NOMO-1 treated with dmso at 0.1 percent for 144 hours (cell line): ENCODE data around the gene COL4A4.
"Not testable (repeated sequence)": the region's sequence is repeated elsewhere in the genome, so short reads cannot be mapped to it uniquely, and the experiment has no call there.

Experiments
- DNase-seq: peaks from one replicate; lab custom pipeline; 2025; ENCODE audit not compliant: unreplicated experiment; lab: John Stamatoyannopoulos, UW

Gene COL4A4

DNA sequence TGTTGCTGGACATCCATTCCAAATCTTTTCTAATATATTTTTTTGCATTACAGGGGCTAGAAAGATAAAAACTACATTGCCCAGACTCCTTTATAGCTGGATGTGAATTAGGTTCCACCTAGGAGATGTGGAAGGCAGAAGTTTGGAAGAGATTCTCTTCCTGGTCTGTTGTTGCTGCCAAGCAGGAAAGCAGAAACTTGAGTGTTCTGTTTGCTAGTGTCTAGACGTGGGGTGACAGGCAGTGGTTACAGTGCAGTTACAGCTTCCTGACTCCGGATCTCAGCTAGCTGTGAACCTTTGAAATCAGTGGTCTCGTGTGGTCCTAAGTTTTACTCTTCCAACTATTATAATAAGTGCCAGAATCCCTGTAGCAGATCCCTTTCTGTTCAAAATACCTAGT is 46.2 kb downstream of the COL4A4 start:
- no peak for DNase-seq

DNA sequence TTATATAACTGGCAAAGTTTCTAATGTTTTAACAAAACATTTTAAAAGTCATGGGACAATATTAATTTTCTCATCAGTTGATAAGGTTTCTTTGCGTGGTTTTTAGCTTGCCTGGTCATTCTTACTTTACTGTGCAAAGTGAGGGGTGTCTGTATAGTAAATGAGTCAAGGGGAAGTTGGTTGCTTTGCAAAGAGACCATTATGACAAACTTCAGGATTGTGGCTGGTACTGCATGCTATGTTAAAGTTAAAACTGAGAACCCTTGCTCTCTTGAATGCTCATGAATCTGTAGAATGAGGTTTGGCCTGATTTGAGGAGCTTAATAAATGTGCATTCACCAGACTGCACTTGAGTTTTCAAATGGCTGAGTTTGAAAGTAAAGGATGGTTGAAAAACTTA is 47.0 kb downstream of the COL4A4 start:
- no peak for DNase-seq

DNA sequence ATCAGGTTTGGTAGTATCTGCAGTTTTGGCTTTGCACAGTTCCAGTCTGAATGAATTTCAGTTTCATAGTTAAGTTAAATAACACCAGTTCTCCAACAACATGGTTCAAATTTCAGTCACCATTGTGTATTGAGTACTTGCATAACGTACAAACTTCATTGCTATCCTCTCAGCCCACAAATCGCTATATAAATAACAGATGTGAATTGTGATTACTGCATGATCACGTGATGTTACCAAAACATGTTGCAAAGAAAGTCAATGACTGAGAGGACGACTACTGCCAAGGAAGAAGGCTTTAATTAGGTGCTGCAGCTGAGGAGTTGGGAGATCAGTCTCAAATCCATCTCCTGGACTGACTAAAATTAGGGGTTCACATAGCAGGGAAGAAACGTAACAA is 48.2 kb downstream of the COL4A4 start:
- no peak for DNase-seq

DNA sequence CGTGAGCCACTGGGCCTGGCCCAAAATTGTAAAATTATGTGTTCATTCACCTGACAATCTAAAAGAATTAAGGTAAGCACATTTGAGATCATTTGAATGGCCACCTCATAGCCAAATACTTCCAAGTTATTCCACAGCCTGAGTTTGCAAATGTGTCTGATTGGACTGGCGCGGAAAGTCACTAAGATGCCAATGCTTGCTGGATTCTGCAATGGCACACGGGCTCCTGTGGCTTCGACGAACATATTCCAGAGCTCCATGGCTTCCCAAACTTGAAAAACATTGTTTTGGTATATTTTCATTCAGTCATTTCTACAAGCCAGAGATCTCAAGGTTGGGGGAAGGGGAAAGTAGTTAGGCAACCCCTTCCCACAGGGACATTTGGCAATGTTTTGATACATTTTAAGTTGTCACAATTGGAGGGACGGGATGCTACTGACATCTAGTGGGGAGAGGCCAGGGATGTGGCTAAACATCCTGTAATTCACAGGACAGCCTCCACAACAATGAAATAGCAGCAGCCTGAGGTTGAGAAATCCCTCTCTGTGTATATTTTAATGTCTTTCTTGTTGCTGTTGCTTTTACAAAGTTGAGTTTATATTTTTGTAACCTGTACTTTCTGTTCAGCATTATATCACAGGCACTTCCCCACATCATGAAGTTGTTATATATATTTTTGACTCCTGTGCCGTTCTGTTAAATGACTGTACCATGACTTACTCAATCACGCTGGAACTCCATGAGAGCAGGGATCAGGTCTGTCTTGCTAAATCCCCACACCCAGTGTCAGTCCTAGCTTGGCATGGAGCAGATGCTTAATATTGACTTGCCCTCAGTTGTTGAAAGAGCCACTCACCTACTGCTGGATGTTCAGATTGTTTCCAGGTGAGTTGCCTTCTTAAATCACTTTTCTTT is 56.9 kb downstream of the COL4A4 start:
- peak; percentile 36 for DNase-seq

DNA sequence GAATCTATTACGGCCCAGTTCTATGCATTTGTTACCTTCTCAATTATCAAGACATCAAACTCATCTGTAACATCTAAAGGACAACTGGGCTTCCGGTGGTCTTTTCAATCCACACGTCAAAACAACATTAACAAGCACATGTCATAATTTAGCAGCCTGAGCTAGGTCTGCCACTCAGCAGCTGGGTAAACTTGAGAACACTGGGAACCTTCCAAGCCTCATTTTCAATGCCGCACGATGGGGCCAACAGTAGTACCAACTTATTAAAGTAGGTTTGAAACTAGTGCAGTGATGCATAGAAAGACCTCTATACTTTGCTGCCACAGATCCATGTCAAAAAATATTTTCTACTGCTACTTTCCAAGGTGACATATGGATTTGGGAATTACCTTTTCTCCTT is 60.4 kb downstream of the COL4A4 start:
- no peak for DNase-seq

DNA sequence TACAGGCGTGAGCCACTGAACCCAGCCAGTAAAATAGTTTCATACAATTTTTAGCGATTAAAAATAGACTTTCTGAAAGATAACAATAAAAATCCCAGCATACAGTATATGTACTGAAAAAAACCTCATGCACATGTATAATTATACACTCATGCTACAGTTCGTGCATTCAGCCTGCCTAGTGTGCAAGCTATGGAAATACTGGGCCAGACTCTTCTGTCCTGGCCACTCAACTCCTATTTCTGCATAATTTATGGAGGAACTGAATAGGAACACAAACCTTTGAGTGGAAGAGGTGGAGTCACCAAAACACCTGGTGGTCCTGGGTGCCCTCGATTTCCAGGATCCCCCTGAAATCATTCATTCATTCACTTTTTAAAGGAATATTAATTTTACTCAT is 64.7 kb downstream of the COL4A4 start:
- no peak for DNase-seq

DNA sequence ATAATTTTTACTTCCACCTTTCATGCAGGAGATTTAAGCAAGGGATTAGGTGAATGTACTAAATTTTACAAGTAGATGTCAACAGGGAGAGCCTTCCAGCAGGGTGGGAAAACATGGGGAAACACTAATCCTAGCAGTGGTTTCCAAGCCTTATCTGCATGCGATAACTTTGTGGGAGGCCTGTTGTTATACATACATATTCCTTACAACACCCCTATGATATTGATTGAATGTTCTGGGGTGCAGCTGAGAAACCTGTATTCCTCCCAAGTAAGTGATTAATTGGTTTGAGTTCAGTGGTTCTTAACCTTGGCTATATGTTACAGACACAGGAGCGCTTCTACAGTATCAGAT is 65.9 kb downstream of the COL4A4 start:
- no peak for DNase-seq

DNA sequence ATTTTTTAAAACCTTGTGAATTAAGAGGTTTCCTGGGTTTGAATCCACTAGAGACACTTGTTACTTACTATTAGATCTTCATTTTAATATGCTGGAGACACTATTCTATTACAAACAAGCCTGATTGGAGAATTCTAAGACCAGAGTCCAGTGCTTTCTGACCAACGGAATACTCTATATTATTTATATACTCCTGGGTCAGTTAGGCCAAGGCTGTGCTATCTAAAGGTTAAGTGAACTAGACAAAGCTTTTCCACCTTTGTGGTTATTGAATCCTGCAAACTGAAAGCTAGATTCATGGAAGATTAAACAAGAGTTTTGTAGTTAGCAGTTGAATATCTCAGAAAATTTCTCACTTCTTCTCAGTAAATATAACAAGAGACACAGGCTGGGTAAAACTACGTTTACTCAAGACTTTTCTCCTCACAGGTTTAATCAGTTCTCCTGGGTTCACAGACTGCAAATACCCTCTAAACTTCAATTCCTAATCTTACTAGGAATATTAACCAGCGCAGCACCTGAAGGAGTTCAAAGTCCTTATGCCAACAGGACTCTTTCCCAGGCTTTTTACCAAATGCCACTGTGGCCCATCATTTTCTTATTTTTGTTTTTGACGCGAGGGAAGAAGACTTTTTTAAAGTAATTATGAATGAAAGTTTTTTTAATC is 66.4 kb downstream of the COL4A4 start:
- DNase-seq, result no peak

DNA sequence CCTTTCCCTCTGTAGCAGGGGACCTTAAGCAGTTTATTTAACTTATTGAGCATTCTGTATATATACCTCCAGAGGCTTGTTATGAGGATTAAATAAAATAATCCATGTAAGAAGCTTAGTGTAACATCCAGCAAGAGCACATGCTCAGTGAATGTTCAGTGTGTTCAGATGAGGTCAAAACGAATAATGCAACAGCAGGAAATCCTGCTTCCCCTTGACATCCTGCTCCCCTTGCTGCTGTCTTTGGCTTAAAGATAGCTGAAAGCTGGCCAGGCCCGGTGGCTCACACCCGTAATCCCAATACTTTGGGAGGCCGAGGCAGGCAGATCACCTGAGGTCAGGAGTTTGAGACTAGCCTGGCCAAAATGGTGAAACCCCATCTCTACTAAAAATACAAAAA is 68.7 kb downstream of the COL4A4 start:
- DNase-seq, result no peak

DNA sequence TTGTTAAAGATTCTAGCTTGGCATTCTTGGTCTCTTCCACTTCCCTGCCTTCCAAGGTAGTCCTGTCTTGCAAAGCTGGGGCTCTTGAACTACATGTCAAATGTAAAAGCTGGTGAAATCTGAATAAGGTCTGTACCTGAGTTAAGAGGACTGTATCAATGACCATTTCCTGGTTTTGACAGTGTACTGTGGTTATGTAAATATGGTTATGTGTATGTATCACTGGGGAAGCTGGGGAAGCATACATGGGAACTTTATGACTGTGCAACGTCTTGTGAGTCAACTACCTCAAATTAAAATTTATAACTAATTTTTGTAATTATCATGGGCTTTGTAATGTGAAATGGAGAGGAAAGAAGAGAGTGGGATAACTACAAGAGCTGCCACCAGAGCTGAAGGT is 81.7 kb downstream of the COL4A4 start:
- no peak for DNase-seq

DNA sequence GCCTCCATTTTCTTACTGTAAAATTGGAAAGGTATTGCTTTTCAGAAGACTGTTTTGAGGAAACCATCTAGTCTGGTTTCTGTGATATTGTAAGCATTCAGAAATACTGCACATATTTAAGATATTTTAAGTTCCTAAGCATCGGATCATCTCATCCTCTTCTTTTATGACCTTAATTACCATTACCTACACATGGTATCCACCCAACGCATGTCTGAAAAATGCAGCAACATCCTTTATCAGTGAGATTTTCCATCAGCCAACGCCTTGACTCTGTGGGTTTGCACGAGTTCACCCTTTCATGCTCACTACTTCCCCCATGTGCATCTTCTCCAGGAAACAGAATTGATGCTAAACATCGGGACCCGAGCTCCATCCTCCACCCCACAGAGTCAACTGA is 84.3 kb downstream of the COL4A4 start:
- DNase-seq, result no peak

DNA sequence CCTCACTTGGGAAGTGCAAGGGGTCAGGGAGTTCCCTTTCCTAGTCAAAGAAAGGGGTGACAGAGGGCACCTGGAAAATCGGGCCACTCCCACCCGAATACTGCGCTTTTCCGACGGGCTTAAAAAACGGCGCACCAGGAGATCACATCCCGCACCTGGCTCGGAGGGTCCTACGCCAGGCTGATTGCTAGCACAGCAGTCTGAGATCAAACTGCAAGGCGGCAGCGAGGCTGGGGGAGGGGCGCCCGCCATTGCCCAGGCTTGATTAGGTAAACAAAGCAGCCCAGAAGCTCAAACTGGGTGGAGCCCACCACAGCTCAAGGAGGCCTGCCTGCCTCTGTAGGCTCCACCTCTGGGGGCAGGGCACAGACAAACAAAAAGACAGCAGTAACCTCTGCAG is 98.9 kb downstream of the COL4A4 start:
- not testable (repeated sequence) for DNase-seq

DNA sequence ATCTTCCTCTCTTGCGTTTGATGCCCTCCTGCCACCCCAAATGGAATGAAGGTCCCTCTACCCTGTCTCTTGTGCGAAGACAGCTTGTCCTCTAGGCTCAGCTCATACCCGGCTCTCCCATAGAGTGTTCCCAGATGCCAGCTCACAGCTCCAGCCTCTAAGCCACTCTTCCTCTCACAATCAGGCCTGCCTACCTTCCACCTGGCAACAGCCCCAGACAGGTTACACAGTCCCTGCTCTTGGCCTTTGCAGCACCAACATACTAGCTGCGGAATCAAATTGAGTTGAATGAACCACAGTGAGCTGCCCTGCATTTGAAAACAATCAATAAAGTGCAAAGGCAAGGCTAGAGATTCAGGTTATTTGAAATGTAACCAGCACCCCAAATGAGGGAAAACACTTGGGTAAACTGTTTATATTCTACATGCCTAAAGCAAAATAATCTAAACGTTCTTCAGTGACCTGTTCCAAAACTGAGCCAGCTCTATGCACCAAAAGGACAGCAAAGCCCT is 105.1 kb downstream of the COL4A4 start:
- DNase-seq, result no peak

DNA sequence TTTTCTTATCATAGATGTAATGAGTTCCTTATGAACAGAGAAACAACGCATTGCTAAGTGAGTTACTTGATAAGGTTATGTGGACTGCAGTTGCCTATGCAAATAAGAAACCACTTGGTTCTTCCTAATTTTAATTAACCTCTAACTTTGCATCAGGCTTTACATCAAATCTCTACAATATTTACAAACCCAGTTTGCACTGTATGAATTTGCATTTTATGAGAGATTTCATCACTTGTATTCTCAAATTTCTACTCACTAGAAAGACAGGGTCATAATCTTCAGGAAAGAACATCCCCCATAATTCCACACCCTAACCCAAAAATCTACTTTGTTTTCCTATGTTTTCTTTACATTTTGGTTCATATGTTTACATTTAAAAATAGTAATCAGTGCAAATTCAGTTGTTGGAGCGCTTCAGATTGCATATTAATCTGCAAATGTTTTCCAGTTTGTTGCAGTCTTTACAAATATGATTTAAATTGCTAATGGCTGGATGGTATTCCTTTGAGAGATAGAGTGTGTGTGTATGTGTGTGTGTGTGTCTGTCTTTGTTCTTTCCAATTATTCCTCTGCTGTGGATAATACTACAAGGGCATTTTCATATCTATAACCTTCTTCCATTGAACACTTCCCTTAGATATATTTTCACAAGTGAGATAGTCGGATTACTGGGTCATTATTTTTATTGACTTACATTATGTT is 106.1 kb downstream of the COL4A4 start:
- no peak for DNase-seq

DNA sequence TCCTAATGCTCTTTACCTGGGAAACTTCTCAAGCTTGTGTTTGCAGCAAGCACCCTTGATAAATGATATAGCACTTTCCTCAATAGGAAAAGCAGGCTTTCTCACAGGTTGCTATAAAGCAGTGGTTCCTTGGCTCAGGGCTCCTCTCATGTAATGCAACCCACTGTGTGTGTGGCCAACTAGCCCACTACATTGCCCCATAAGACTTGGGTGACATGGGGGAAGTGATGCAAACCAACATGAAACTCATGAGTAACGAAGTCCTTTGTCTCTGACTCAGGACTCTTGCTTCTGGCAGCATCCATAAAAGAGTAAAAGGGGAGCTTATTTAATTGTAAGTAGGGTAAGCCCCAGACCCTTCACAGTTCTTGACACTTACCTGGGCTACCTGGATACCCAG is 106.9 kb downstream of the COL4A4 start:
- no peak for DNase-seq

DNA sequence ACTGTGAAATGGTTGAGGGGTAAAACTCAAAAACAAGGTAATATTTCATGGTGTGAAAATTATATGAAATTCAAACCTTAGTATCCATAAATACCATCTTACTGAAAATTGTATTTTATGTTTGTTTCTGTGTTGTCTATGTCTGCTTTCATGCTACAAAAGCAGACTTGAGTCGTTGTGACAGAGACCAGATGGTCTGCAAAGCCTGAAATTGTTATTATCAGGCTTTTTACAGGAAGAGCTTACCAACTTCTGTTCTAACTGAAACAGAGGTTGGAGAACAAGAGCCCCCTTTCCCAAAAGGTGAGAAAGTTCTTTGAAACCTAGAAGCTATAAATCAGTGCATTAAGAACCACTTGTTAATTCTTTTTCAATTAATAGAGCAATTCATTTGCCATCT is 110.0 kb downstream of the COL4A4 start:
- DNase-seq, result no peak

DNA sequence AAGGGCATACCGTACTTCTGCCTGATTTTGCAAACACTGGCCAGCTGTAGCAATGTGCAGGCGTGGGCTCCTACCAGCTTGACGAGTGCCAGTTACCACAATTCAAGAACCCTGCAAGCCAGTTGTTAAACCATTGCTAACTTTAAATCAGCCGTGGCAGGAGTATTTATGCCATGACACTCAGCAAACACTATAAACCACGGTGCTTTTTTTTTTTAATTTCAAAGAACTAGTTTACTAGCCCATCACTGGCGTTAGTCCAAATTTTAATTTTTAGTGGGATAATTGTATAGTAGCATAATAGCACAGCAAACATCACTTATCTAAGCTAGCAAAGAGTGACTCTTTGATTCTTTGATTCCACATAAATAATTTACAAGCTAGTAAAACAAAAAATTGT is 111.1 kb downstream of the COL4A4 start:
- DNase-seq, result no peak

DNA sequence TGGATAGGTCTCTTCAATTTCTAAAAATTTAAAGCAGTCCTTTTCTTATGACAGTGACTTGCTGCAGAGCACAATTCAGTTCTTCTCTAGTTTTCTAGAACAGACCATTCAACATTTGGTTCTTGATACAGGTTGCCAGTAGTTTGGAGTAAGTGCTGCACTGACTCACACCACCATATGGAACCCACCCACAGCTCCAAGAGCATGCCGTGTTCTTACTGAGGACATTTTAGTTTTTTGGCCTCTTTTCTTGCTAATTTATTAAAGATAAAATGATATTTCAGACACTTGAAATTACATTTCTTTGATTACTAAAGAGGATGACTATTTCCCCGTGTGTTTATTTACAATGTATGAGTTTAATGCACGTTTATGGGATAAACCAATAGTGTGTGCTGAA is 120.0 kb downstream of the COL4A4 start:
- DNase-seq, result no peak

DNA sequence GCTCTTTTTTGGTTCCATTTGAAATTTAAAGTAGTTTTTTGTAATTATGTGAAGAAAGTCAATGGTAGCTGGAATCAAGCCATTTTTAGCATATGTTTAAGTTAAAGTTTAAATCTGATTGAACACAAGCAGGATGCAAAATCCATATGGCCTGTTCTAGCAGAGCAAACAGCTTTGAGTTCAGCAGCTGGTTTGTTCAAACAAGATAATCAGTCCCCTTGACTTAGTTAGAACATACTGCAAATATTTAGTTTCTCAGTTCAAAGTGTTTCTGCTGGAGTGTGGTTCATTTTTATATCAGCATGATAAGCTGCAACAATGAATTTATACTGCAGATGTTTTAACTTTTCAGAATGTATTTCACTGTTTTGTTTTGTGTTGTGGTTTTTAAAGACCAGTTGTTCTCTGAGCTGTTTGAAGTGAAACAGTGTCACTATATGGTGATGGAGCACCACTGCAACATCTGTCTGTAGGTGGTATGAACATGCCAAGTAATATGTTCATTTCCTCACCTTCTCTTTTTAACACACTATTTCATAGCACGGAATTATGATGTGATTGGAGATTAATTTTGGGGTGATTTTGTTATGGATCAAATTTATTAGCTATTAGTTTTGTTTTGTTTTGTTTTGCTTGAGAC is 125.3 kb downstream of the COL4A4 start:
- no peak for DNase-seq

DNA sequence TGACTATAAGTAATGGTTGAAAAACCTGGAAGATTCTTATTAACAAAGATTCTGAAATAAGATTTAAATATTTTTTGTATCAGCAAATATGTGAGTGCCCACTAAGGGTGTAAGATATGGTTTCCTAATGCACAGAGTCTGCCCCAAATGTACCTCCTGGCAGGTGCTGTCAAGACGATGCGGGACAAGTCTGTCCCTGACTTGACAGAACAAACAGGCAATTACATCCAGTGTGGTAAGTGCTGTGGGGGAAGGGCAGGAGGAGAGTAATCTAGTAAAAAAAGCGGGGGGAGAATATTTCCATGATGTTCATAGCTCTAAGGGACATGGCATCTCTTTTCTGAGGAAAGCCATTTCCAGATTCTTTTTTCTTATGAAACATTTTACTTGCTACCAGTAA is 127.5 kb downstream of the COL4A4 start:
- DNase-seq, result no peak

DNA sequence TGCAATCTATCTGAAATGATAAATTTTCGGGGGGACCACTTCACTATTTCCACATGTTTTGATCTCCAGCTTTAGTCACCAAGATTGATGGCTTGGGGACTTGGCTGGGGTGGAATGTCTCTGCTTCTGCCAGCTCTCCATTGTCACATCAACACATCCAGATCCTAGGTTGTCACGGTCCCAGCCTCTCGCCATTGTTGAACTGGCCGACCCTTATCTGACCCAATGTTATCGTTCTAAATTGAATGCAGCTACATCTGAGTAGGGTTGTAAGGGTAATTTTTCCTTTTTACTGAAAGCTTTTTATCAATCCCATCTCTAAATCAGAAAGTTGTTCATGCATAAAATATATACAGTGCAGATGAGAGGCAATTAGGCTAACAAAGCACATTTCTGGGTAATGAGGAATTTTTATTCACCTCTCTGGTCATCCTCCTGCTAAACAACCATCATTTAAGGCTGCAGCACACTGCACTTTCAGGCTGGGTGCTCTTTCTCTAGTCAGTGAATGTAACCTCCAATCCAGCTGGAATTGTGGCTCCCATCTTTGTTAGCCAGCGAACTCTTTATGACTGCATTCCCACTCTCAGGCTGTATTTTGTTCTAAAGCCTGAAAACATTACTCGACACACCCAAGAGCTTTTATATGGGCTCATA is 128.2 kb downstream of the COL4A4 start:
- no peak for DNase-seq
